ENCODE data around the gene USP9X. TPM values are rescaled to one million over a fixed set of nuclear protein-coding genes. Genes with fewer than 3 reads are reported as not detected.

Gene USP9X
- total RNA-seq, 2 experiments from 2014 or later = 38.0 to 58.5 TPM

DNA sequence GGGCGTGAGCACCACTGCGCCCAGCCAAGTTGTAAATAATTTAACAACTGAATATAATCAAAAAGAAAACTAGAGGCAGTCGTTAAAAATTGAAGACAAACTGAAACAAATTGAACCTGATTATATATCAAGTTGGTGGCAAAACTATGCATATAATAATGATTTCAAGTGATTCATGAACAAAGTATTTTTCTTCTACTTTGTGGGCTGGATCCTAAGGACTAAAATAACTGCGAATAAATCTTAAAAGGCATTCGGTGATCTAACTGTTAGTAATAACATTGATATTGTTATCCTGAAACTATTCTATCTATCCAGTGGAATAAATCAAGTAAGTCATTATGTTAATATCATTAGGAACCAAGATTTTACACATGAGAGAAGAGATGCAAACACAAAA lies 21.2 kb upstream of the USP9X start:
- CTCF ChIA-PET (ENCODE audit: unreplicated experiment) = no interaction called here
- no TSS peak for BruUV-seq (replicated peaks)

DNA sequence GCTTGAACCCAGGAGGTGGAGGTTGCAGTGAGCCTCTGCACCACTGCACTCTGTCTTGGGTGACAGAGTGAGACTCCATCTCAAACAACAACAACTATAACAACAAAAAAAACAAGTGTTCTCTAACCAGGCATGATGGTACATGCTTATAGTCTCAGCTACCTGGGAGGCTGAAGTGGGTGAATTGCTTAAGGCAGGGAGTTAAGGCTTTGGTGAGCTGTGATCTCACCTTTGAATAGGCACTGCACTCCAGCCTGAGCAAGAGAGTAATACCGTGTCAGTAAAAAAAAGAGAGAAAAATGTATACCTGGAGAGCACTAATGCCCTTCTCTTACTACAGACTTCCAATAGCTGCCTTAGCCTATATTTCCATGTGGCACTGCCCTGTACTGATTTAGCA lies 18.9 kb upstream of the USP9X start:
- no peak for DNase-seq (ENCODE audit: low spot score)
- POLR2A ChIA-PET = no interaction called here
- no peak overlapping the region for H3K4me2 ChIP-seq (ENCODE audit: low read length)
- intact Hi-C loops (cut with micrococcal nuclease; ENCODE audit: unreplicated experiment) = no loop called here
- TF ChIP-seq, protein P1, sequence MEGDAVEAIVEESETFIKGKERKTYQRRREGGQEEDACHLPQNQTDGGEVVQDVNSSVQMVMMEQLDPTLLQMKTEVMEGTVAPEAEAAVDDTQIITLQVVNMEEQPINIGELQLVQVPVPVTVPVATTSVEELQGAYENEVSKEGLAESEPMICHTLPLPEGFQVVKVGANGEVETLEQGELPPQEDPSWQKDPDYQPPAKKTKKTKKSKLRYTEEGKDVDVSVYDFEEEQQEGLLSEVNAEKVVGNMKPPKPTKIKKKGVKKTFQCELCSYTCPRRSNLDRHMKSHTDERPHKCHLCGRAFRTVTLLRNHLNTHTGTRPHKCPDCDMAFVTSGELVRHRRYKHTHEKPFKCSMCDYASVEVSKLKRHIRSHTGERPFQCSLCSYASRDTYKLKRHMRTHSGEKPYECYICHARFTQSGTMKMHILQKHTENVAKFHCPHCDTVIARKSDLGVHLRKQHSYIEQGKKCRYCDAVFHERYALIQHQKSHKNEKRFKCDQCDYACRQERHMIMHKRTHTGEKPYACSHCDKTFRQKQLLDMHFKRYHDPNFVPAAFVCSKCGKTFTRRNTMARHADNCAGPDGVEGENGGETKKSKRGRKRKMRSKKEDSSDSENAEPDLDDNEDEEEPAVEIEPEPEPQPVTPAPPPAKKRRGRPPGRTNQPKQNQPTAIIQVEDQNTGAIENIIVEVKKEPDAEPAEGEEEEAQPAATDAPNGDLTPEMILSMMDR (conservative IDR thresholded peaks at IDR 0.05; ENCODE audit: low read length) = no peak
- no peak for TF ChIP-seq EZH2phosphoT487 (IDR thresholded peaks at IDR 0.05; ENCODE audit: borderline replicate concordance, low read depth, low read length)
- CTCF ChIA-PET (ENCODE audit: unreplicated experiment) = no interaction called here
- no TSS peak for BruUV-seq (replicated peaks)
- no peak overlapping the region for H3K27ac ChIP-seq (ENCODE audit: low read depth, low read length, poor library complexity, severe bottlenecking)
- no peaks in the 10 kb centered on the region for H3K79me2 ChIP-seq (ENCODE audit: insufficient read depth, low read depth, low read length)
- H3K4me3 ChIP-seq (ENCODE audit: low read depth, low read length, poor library complexity, severe bottlenecking) = no peak overlapping the region
- no peaks in the 10 kb centered on the region for H3K4me1 ChIP-seq (ENCODE audit: insufficient read depth, low read length, poor library complexity, severe bottlenecking)
- H4K20me1 ChIP-seq (ENCODE audit: insufficient read depth, low read length) = no peaks in the 10 kb centered on the region
- H3K9me3 ChIP-seq (ENCODE audit: low read length) = no peaks in the 10 kb centered on the region
- H2AFZ ChIP-seq (ENCODE audit: low read length) = no peak overlapping the region
- H3K36me3 ChIP-seq (ENCODE audit: insufficient read depth, low read length) = no peaks in the 10 kb centered on the region
- no peaks in the 10 kb centered on the region for H3K9me2 ChIP-seq (ENCODE audit: insufficient read depth, low read length)

More for the DNA sequence above, 21.2 kb upstream of the USP9X start:
- H3K4me1 ChIP-seq (ENCODE audit: insufficient read depth, low read length, poor library complexity, severe bottlenecking) = no peaks in the 10 kb centered on the region
- no peaks in the 10 kb centered on the region for H3K79me2 ChIP-seq (ENCODE audit: insufficient read depth, low read depth, low read length)
- no peaks in the 10 kb centered on the region for H3K9me2 ChIP-seq (ENCODE audit: insufficient read depth, low read length)
- H3K9me3 ChIP-seq (ENCODE audit: low read length) = no peaks in the 10 kb centered on the region
- no peak for DNase-seq (ENCODE audit: low spot score)
- H3K4me2 ChIP-seq (ENCODE audit: low read length) = no peak overlapping the region
- no peak for TF ChIP-seq EZH2phosphoT487 (IDR thresholded peaks at IDR 0.05; ENCODE audit: borderline replicate concordance, low read depth, low read length)
- TF ChIP-seq, protein P1 (conservative IDR thresholded peaks at IDR 0.05; ENCODE audit: low read length) = no peak
- no peaks in the 10 kb centered on the region for H3K36me3 ChIP-seq (ENCODE audit: insufficient read depth, low read length)
- POLR2A ChIA-PET = no interaction called here
- intact Hi-C loops (cut with micrococcal nuclease; ENCODE audit: unreplicated experiment) = no loop called here
- H3K4me3 ChIP-seq (ENCODE audit: low read depth, low read length, poor library complexity, severe bottlenecking) = no peak overlapping the region
- no peak overlapping the region for H2AFZ ChIP-seq (ENCODE audit: low read length)
- no peaks in the 10 kb centered on the region for H4K20me1 ChIP-seq (ENCODE audit: insufficient read depth, low read length)
- no peak overlapping the region for H3K27ac ChIP-seq (ENCODE audit: low read depth, low read length, poor library complexity, severe bottlenecking)

- H2AFZ ChIP-seq (ENCODE audit: low read length) = no peak overlapping the region
- DNase-seq (ENCODE audit: low spot score) = no peak
- no peak for TF ChIP-seq EZH2phosphoT487 (IDR thresholded peaks at IDR 0.05; ENCODE audit: borderline replicate concordance, low read depth, low read length)
- TF ChIP-seq, protein P1 (conservative IDR thresholded peaks at IDR 0.05; ENCODE audit: low read length) = no peak
- ChIA-PET CTCF (ENCODE audit: unreplicated experiment) (no interaction called here), POLR2A (no interaction called here)
- no peaks in the 10 kb centered on the region for H4K20me1 ChIP-seq (ENCODE audit: insufficient read depth, low read length)
- H3K9me3 ChIP-seq (ENCODE audit: low read length) = no peaks in the 10 kb centered on the region
- H3K27ac ChIP-seq (ENCODE audit: low read depth, low read length, poor library complexity, severe bottlenecking) = no peak overlapping the region
- no peaks in the 10 kb centered on the region for H3K4me1 ChIP-seq (ENCODE audit: insufficient read depth, low read length, poor library complexity, severe bottlenecking)
- intact Hi-C loops (cut with micrococcal nuclease; ENCODE audit: unreplicated experiment) = no loop called here
- H3K36me3 ChIP-seq (ENCODE audit: insufficient read depth, low read length) = no peaks in the 10 kb centered on the region
- no peak overlapping the region for H3K4me2 ChIP-seq (ENCODE audit: low read length)
- no TSS peak for BruUV-seq (replicated peaks)
- H3K79me2 ChIP-seq (ENCODE audit: insufficient read depth, low read depth, low read length) = no peaks in the 10 kb centered on the region
- no peak overlapping the region for H3K4me3 ChIP-seq (ENCODE audit: low read depth, low read length, poor library complexity, severe bottlenecking)
- no peaks in the 10 kb centered on the region for H3K9me2 ChIP-seq (ENCODE audit: insufficient read depth, low read length)
Measured at GRCh38 chrX:41066969-41067368, 18.3 kb upstream of the USP9X start.
